Measurements from ENCODE around the gene DNAL1.
A peak's percentile ranks its signal among the peaks of the same experiment; 100 is the strongest.

DNAL1 gene

DNA sequence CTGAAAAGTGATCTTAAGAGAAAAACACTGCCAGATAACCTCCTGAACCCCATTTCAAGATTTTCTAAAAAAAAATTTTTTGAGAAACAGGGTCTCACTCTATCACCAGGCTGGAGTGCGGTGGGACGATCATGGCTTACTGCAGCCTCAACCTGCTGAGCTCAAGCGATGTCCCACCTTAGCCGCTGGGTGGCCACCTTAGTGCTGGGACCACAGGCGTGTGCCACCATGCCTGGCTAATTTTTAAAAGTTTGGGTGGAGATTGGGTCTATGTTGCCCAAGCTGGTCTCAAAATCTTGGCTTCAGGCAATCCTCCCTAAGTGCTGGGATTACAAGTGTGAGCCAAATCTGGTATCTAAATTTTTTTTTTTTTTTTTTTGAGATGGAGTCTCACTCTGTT is 66.0 kb downstream of the DNAL1 start:
- DNase-seq = no peak

DNA sequence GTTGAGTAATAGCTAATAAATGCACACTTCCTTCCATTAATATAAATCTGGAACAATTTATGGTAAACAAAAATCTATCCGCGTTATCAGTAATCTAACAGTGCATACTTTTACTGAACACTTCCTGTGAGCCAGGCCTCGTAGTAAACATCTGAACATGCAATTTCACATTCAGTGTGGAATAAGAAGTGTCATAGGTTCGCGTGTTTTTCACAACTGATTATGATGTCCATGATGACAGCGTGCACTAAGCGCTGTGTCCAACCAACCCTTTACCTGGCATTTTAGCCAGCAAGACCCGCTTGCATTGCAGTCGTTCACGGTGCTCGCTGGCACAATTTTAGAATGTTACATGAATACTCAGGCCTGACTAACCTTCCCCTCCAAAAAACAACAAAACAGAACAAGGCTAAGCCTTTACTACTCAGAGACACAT is 67.3 kb downstream of the DNAL1 start:
- DNase-seq = no peak

- peak; percentile 48 for DNase-seq
Observed at GRCh38 chr14:73712540-73713180, 67.9 kb downstream of the DNAL1 start.

GRCh38 chr14:73713206-73713802 is 68.5 kb downstream of the DNAL1 start:
- peak; percentile 55 for DNase-seq

GRCh38 chr14:73713803-73714655 is 69.2 kb downstream of the DNAL1 start, which contains the start of gene PNMA1:
TSS of gene PNMA1 (minus strand) at chr14:73714384. CDS start at chr14:73713639, 745 bp downstream.
- peak; percentile 94 for DNase-seq

GRCh38 chr14:73714656-73715081 is 69.9 kb downstream of the DNAL1 start:
- DNase-seq = peak; percentile 42

DNA sequence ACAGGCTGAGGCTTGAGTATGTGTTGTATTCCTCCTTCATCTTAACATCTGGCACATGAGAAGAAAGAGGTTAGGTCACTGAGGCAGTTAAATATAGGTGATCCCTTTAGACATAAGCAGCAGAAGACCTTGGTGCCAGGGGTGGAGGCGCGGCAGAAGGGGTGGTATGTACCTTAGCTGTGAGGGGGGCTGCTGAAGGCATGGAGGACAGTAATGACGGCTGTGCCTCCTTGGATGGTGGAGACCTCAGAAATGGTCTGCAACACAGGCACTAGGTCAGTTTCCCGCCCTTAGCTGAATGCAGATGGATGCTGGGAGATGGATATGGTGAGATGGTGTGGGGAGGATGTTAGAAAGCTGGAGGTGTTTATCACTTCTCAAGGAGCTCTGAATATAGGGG is 70.9 kb downstream of the DNAL1 start:
- DNase-seq = no peak

DNA sequence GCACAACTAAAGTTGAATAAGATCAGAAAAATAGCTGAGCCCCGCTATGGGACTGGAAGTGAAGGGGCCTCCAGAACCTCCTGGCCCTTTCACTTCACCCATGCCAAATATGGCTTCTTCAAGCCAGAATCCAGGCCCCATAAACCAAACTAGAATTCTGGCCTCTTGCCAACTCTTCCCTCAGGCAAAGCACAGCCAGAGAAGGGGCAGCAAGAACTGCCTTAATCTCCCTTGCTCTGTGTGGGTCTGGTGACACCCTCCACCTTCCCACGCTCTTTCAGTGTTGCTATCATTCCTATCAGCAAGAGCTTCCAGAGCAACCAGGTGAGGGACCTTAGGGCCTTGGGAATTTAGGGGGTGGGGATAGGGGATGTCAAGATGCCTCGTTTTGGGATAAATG is 72.5 kb downstream of the DNAL1 start:
- DNase-seq = peak; percentile 27

- no peak for DNase-seq
Observed at GRCh38 chr14:73717711-73718417, 73.1 kb downstream of the DNAL1 start.

DNA sequence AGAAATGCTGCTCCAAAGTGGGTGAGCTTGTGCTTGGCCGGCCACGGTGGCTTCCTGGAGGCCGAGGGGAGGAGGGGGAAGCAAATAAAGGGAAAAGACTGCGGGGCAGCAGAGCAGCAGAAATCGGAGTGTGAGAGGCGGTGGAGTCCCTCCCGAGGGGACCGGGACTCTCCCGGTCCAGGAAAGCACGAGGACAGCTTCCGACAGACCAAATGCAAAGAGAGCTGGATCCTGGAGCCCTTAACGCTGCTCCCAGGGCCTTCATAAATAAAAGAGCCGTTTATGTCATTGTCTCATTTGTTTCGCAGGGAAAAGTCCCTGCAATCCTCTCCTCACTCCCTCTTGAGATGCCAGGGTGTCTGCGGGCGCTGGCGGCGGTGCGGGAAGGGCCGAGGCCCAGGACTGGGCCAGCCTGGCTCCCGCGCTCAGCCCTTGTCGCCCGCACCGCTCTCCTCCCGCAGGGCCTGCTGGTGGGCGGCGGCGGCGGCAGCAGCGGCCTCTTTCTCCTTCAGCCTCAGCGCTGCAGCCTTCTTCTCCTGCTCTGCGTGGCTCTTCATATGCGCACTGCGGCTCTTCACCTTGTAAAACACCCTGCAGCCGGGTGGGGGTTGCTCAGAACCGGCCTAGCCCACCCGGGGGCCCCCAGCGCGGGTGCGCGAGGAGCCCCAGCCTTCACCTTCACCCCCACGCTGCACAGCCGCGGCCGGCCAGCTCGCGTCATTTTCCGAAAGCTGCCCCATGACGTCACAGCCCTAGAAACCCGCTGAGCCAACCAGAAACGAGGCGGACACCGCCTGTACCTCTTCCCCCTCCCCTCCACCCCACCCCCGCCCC is 73.8 kb downstream of the DNAL1 start:
- no peak for DNase-seq

GRCh38 chr14:73719361-73719760 is 74.6 kb downstream of the DNAL1 start:
- no peak for DNase-seq

DNA sequence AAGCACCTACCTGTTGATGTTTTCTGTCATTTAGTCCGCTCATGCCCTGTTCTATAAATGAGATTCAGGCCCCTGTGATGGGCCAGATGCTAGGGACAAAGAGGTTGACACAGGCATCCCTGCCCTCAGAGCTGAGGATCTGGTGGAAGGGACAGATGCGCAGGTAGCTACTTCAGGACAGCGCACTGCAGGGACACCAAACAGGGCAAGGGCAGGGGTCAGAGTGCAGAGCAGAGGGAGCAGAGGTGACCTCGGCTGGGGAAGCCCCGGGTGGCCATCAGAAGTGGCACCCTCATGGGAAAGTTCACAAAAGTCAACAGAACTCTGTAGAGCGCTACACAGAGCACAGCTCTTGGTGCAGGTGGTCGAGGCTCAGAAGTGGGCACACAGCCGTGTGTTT is 75.0 kb downstream of the DNAL1 start:
- no peak for DNase-seq

DNA sequence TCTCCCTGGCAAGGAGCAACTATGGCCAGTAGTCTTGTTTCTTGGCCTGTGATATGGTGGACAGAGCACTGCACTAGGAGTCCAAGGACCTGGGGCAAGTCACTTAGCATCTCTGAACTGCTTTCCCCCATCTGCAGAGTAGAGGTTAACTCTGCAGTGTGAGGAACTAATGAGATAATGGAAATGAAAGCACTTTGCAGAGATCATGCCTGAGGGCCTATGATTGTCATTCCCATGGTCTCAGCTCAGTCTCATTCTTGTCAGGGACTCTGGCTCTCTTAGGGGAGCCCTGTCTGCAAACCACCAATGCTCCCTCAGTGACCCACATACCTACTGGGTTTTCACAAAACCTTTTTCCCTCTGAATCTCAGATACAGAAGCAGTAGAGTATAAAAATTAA is 75.8 kb downstream of the DNAL1 start:
- no peak for DNase-seq

DNA sequence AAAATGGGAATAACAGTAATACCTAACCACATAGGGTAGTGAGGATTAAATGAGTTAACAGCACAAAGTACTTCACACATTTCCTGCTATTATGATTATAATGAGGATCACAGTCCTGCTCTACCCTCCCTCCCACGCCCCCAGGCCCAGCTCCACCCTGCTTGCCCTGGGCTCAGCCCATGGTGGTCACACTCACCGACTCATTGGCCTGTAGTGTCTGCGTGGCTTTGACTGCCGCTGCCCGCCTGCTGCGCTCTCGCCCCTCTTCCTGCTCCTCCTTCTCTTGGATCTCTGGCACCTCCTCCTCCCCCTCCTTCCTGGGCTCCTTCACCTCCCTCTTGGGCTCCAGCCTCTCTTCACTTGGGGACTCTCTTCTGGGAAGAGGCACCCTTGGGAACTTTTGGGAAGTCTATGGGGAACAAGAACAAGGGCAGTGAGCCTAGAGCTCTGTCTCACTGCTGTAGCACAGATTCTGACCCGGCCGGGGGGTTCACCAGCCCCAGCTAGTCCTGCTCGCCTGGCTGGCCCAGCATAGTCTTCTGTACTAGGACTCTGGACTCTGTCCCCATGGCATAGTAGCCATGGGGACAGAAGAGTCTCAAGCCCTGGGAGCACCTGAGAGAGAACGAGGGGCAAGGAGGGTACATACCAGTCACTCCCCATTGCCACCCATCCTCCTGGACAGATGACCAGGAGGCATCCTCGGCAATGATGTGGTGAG is 76.5 kb downstream of the DNAL1 start:
- no peak for DNase-seq

- no peak for DNase-seq
Observed at GRCh38 chr14:73722581-73722980, 77.8 kb downstream of the DNAL1 start.

DNA sequence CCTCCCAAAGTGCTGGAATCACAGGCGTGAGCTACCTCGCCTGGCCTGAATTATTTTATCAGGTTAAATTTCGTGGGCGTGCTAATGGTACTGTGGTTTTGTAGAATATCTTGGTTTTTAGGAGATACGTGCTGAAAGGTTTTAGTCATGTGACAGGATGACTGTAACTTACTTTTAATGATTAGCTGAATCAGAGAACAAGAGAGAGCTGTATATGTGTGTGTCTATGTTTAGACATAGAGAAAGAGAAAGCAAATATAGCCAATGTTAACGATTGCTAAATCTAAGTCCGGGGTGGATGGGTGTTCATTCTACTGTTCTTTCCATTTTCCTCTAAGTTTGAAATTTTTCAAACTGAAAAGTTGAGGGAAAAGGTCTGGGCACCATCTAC is 78.6 kb downstream of the DNAL1 start:
- DNase-seq = no peak

DNA sequence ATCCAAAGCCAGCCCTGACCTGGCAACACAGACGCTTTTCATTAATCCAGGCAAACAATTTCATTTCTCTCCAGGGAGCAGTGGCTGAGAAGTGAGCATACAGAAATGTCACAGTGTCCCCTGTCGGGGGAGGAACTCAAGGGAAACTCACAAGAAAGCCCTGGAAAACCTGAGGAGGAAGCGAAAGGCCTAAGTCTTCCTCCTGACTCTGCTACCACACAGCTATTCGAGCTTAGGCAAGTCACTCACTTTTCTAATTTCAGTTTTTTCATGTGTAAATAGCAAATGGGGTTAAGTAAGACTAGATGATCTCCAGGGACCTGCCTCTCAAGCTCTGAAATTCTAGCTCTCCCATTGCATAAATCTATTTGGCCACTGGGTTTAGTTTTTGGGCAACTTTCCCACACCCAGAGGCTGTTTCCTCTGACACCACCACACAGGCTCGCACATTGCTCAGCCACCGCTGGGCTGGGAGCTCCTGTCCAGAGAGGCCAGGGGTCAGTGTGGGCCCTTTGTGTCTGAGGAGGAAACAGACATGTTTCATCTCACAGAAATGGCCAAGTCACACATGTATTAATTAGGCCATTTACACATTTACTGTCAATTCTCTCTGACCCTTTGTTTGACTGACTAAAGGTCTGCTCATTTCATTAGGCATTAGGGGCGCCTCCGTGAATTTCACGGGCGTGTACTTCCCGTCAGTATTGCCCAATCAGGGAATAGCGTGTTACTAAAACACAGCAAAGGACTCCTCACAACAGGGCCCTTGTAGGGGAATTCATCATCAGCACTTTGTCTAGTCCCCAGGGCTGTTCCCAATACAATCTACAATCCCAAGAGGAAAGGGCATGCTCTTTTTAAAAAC is 79.2 kb downstream of the DNAL1 start:
- no peak for DNase-seq

- DNase-seq = no peak
Observed at GRCh38 chr14:73724696-73725095, 79.9 kb downstream of the DNAL1 start.

- no peak for DNase-seq
Observed at GRCh38 chr14:73725116-73726024, 80.6 kb downstream of the DNAL1 start.

Data from NCI-H345 (cell line).